Measurements from ENCODE around the gene RER1. TPM values are rescaled to one million over a fixed set of nuclear protein-coding genes. Genes with fewer than 3 reads are reported as not detected.

The RER1 gene
- total RNA-seq, 1 donor from 2014 or later = 49.6 TPM

DNA sequence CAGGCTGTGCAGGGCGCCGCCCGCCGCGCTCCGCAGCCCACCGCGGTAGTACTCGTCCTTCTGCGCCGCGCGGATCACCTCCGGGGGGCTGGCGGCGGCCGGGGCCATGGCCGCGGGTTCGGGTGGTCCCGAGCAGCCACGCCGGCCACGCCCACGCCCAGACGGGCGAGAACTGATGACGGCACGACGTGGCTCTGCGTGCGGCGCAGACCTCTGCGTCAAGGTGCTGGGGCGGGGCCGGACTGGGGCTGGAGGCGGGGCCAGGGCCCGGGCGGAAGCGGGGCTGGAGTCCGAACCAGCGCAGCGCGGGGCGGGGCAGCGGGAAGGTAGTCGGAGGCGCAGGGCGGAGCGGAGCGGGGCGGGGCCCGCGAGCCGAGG lies 20.7 kb downstream of the RER1 start, which contains the start of gene PEX10:
Gene PEX10 (minus strand): TSS at position 170 of the 378 bp plus-strand sequence. CDS start 62 bp downstream, at position 108.
- H3K27ac ChIP-seq = peak within 1 kb of the TSS; percentile 82
- no peak for DNase-seq (ENCODE audit: extremely low spot score in 2 of 2)
- intact Hi-C loops (cut with DNase I) = loop anchor here (2.0 to 10.0 kb wide), 4 partner anchors 115 to 392 kb away; partner anchors contain the start of genes PANK4 and TTC34
- peak within 1 kb of the TSS; percentile 71 to 79 for H3K4me3 ChIP-seq
- H3K4me1 ChIP-seq = peaks cover 27% of the 10 kb centered on the region
- no peaks in the 10 kb centered on the region for H3K9me3 ChIP-seq
- H3K36me3 ChIP-seq = peaks cover 0 to 9% of the 10 kb centered on the region in 2 donors
- no peaks in the 10 kb centered on the region for H3K27me3 ChIP-seq
- TF ChIP-seq, protein P1, sequence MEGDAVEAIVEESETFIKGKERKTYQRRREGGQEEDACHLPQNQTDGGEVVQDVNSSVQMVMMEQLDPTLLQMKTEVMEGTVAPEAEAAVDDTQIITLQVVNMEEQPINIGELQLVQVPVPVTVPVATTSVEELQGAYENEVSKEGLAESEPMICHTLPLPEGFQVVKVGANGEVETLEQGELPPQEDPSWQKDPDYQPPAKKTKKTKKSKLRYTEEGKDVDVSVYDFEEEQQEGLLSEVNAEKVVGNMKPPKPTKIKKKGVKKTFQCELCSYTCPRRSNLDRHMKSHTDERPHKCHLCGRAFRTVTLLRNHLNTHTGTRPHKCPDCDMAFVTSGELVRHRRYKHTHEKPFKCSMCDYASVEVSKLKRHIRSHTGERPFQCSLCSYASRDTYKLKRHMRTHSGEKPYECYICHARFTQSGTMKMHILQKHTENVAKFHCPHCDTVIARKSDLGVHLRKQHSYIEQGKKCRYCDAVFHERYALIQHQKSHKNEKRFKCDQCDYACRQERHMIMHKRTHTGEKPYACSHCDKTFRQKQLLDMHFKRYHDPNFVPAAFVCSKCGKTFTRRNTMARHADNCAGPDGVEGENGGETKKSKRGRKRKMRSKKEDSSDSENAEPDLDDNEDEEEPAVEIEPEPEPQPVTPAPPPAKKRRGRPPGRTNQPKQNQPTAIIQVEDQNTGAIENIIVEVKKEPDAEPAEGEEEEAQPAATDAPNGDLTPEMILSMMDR (IDR thresholded peaks at IDR 0.05) = no peak
- TF ChIP-seq POLR2AphosphoS5 (IDR thresholded peaks at IDR 0.05; ENCODE audit: insufficient read depth in 1 of 2, low read depth in 1 of 2) (peak in 1 of 2 donors; percentile 61), POLR2A (IDR thresholded peaks at IDR 0.05) (peak in 1 of 2 donors; percentile 16)

DNA sequence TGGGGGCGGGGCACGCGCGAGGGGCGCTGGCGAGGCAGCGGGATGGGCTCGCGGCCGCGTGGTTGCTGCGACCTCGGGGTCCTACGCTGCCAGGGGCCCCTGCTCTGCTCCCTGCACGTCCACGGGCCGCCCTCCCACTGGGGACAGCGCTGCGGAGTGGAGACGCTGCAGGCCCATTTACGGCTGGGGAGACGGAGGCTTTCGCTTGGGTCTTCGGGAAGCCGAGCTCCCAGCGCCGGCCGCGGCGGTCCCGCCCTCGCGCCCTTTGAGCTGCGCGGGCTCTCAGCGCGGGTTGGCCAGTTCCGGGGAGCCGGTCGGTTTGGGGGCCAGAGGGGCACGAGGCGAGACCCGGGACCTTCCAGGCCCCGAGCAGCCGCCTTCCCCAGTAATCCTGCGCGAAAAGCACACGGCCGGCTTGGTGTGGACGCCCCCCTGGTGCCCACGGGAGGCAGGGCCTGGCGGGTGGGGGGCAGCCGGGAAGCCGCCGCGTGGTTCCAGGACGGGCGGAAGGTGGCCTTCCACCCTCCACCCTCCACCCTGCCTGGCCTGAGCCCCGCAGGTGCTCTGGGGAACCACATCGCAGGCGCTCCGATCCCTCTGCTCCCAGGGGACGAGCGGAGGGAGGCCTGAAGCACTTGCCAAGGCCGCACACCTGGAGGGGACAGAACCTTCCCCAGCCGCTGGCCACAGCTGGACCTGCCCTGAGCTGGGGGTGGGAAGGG lies 21.3 kb downstream of the RER1 start:
- Histone ChIP-seq H3K27ac (peak overlapping the region; percentile 82), H3K4me1 (peaks cover 27% of the 10 kb centered on the region), H3K36me3 (peaks cover 0 to 8% of the 10 kb centered on the region in 2 donors), H3K4me3 (peak overlapping the region; percentile 71 to 79), H3K9me3 (no peaks in the 10 kb centered on the region), H3K27me3 (no peaks in the 10 kb centered on the region)
- intact Hi-C loops (cut with DNase I) = loop anchor here (2.0 to 10.0 kb wide), 4 partner anchors 114 to 392 kb away; partner anchors contain the start of genes PANK4 and TTC34
- TF ChIP-seq, protein P1 (IDR thresholded peaks at IDR 0.05) = peak in 1 of 3 experiments; percentile 16
- TF ChIP-seq POLR2A (IDR thresholded peaks at IDR 0.05) = peak in 1 of 2 donors; percentile 50
- peak in 1 of 2 donors; percentile 68 for TF ChIP-seq POLR2AphosphoS5 (IDR thresholded peaks at IDR 0.05; ENCODE audit: insufficient read depth in 1 of 2, low read depth in 1 of 2)
- DNase-seq (ENCODE audit: extremely low spot score in 2 of 2) = no peak

DNA sequence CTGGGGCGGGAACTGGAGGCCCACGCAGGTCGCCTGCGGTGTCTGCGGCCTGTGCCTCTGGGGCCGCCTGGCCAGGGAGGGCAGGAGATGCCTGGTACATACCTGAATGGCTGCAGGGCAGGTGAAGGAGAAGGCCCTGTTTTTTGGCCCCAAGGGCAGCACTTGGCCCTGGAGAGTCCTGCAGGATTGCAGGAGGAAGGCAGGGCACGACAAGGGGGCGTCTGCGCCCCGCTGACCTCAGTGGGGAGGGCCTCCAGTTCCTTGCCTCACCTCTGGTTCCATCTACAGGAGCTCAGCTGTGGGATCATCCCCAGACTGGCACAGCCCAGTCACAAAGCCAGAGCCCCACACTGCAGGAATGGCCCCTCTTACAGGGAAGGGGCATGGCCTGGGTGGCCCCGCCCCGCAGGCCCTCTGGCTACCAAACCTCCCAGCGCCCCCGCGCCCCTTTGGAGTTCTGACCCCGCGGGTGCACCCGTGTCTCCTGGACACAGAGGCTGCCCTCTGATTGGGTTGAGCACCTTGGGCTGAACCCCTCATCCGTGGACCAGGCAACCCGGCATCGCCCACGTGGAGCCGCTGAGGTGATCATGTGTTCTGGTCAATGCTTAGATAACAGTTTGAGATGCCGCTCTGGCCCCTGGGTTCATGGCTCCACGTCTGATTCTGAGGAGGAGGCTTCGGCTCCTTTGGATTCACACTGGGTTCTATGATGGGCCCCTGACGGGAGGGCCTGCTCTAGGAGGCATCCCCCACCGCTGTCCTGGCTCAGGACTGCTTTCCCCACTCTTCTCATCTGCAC lies 22.1 kb downstream of the RER1 start:
- DNase-seq (ENCODE audit: extremely low spot score in 2 of 2) = no peak
- Histone ChIP-seq H3K4me3 (peak overlapping the region; percentile 71 to 79), H3K27me3 (no peaks in the 10 kb centered on the region), H3K27ac (peak overlapping the region; percentile 82), H3K4me1 (peaks cover 27% of the 10 kb centered on the region), H3K36me3 (peaks cover 0 to under 1% of the 10 kb centered on the region in 2 donors), H3K9me3 (no peaks in the 10 kb centered on the region)
- intact Hi-C loops (cut with DNase I) = loop anchor here (2.0 to 10.0 kb wide), 4 partner anchors 114 to 391 kb away; partner anchors contain the start of genes PANK4 and TTC34
- TF ChIP-seq, protein P1 (IDR thresholded peaks at IDR 0.05) = no peak
- TF ChIP-seq POLR2AphosphoS5 (IDR thresholded peaks at IDR 0.05; ENCODE audit: insufficient read depth in 1 of 2, low read depth in 1 of 2) (no peak), POLR2A (IDR thresholded peaks at IDR 0.05) (no peak)

DNA sequence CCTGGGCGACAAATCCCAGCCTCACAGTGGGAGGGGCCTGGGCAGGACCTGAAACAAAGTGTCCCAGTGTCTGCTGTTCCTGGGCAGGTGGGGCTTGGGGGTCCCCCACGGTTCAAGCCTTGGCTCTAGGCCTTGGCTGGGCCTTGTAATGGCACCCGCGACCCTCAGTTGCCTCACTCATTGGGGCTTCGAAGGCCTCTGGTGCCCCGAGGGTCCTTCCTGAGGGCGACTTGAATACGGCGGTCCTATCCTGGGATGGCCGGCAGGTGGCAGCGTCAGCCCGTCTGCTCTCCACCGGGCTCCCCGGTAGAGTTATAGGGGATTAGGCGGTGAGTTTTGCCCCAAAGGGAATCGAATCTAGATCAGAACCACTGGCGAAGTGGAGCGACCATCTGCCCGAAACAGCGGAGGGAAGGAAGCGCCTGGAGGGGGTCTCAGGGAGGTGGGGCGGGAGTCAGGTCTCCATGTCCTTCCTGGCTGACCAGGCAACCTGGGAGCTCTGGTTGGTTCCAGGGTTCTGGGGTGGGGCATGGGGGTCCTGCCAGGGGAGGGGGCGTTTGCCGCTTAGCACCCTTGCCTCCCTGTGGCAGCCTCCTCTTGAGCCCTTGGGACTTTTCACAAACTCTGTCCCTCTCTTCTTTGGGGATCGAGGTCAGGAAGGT lies 22.8 kb downstream of the RER1 start:
- Histone ChIP-seq H3K9me3 (no peaks in the 10 kb centered on the region), H3K4me3 (no peak overlapping the region), H3K27ac (peak overlapping the region; percentile 82), H3K27me3 (no peaks in the 10 kb centered on the region), H3K36me3 (no peaks in the 10 kb centered on the region), H3K4me1 (peaks cover 27% of the 10 kb centered on the region)
- intact Hi-C loops (cut with DNase I) = loop anchor here (5.0 to 10.0 kb wide), 3 partner anchors 113 to 390 kb away; partner anchors contain the start of genes PANK4 and TTC34
- peak in 1 of 2 donors; percentile 13 for TF ChIP-seq POLR2AphosphoS5 (IDR thresholded peaks at IDR 0.05; ENCODE audit: insufficient read depth in 1 of 2, low read depth in 1 of 2)
- TF ChIP-seq, protein P1 (IDR thresholded peaks at IDR 0.05) = peak; percentile 76 to 92 (median 91)
- TF ChIP-seq POLR2A (IDR thresholded peaks at IDR 0.05) = no peak
- no peak for DNase-seq (ENCODE audit: extremely low spot score in 2 of 2)

Data from vagina (tissue), 2 donors.